SU-DHL-6 (cell line): ENCODE data around the gene TRIM9.

Source experiments
- H2AFZ ChIP-seq: fragments of 200-600 bp; sonication (generic); 2 replicates; pipeline ENCODE4 v1.6.1; 2014; ENCODE audit warnings: low read depth, mild to moderate bottlenecking, moderate library complexity, mixed read lengths, antibody characterized with exemption, low read length; ENCODE audit not compliant: severe bottlenecking
- H3F3A ChIP-seq: fragments of 200-600 bp; shearing (Covaris generic); 2 replicates; pipeline ENCODE4 v1.6.0; 2016; ENCODE audit warnings: antibody characterized with exemption, mild to moderate bottlenecking; ENCODE audit not compliant: insufficient read depth
- H3K27ac ChIP-seq: fragments of 200-600 bp; sonication (generic); 2 replicates; pipeline ENCODE4 v1.5.1; 2016; ENCODE audit warnings: low read depth, mild to moderate bottlenecking, low read length, moderate library complexity, mixed read lengths
- H3K27me3 ChIP-seq: fragments of 200-600 bp; sonication (generic), shearing (Covaris generic); 2 replicates; pipeline ENCODE4 v1.6.0; 2014; ENCODE audit warnings: mild to moderate bottlenecking, low read length
- H3K36me3 ChIP-seq: fragments of 200-600 bp; sonication (generic); 2 replicates; pipeline ENCODE4 v1.6.1; 2014; ENCODE audit warnings: mild to moderate bottlenecking, low read length, mixed read lengths
- H3K4me2 ChIP-seq: fragments of 300-600, 200-600 bp; shearing (Covaris generic), sonication (generic); 2 replicates; pipeline ENCODE4 v1.6.0; 2014; ENCODE audit warnings: low read length, low read depth, mild to moderate bottlenecking; ENCODE audit not compliant: poor library complexity, severe bottlenecking
- H3K4me3 ChIP-seq: fragments of 200-600 bp; sonication (generic); 2 replicates; pipeline ENCODE4 v1.5.1; 2014; ENCODE audit warnings: antibody characterized with exemption, low read length, mild to moderate bottlenecking, mixed read lengths; ENCODE audit not compliant: insufficient read depth, poor library complexity, severe bottlenecking
- H3K79me2 ChIP-seq: fragments of 200-600 bp; sonication (generic); 2 replicates; pipeline ENCODE4 v1.6.1; 2014; ENCODE audit warnings: mild to moderate bottlenecking, low read length, moderate library complexity; ENCODE audit not compliant: insufficient read depth
- H3K9ac ChIP-seq: fragments of 200-600 bp; sonication (generic); 2 replicates; pipeline ENCODE4 v1.7.0; 2014; ENCODE audit warnings: mild to moderate bottlenecking, low read length
- H3K9me2 ChIP-seq: fragments of 200-600 bp; sonication (generic); replicated peaks from 2 replicates; pipeline ENCODE4 v1.6.1; 2014; ENCODE audit warnings: low read length; ENCODE audit not compliant: insufficient read depth
- H3K9me3 ChIP-seq: fragments of 200-600 bp; sonication (generic); 2 replicates; pipeline ENCODE4 v1.6.1; 2014; ENCODE audit warnings: low read length, mixed read lengths; ENCODE audit not compliant: insufficient read depth
- H4K20me1 ChIP-seq: fragments of 200-600 bp; sonication (generic); 2 replicates; pipeline ENCODE4 v1.6.1; 2014; ENCODE audit warnings: low read depth, mild to moderate bottlenecking, antibody characterized with exemption, low read length, moderate library complexity, mixed read lengths
- CTCF ChIP-seq: fragments of 200-600 bp; sonication (generic); IDR thresholded peaks from one replicate; pipeline ENCODE4 v1.5.1; 2017; ENCODE audit warnings: antibody characterized with exemption, mild to moderate bottlenecking, low read length, moderate library complexity; ENCODE audit not compliant: insufficient read depth, poor library complexity, severe bottlenecking
- EZH2phosphoT487 ChIP-seq: fragments of 200-600 bp; sonication (generic), shearing (Covaris generic); conservative IDR thresholded peaks from 2 replicates; pipeline ENCODE4 v1.6.1; 2018; ENCODE audit warnings: mild to moderate bottlenecking, antibody characterized with exemption, low read length, moderate library complexity, mixed read lengths

The TRIM9 gene

GRCh38 chr14:50947446-50947845, 147.5 kb downstream of the TRIM9 start:
- Histone ChIP-seq H3K4me3 (no peak overlapping the region), H3K9me2 (no peaks in the 10 kb centered on the region), H4K20me1 (no peaks in the 10 kb centered on the region), H3K9ac (no peak overlapping the region), H3K4me2 (no peak overlapping the region), H3K79me2 (no peaks in the 10 kb centered on the region), H3K9me3 (no peaks in the 10 kb centered on the region), H3K27me3 (no peaks in the 10 kb centered on the region), H2AFZ (no peak overlapping the region), H3K27ac (no peak overlapping the region), H3F3A (no peaks in the 10 kb centered on the region), H3K36me3 (no peaks in the 10 kb centered on the region)
- TF ChIP-seq CTCF: no peak
- no peak for TF ChIP-seq EZH2phosphoT487

GRCh38 chr14:50946234-50946935, 148.5 kb downstream of the TRIM9 start:
- H4K20me1 ChIP-seq: no peaks in the 10 kb centered on the region
- H3K36me3 ChIP-seq: no peaks in the 10 kb centered on the region
- no peak overlapping the region for H3K4me3 ChIP-seq
- no peak overlapping the region for H3K27ac ChIP-seq
- no peak overlapping the region for H2AFZ ChIP-seq
- no peak overlapping the region for H3K9ac ChIP-seq
- no peaks in the 10 kb centered on the region for H3F3A ChIP-seq
- H3K79me2 ChIP-seq: no peaks in the 10 kb centered on the region
- H3K9me2 ChIP-seq: no peaks in the 10 kb centered on the region
- TF ChIP-seq CTCF (no peak), EZH2phosphoT487 (no peak)
- H3K4me2 ChIP-seq: no peak overlapping the region
- H3K27me3 ChIP-seq: no peaks in the 10 kb centered on the region
- H3K9me3 ChIP-seq: no peaks in the 10 kb centered on the region

GRCh38 chr14:50944647-50945413, 150.1 kb downstream of the TRIM9 start:
- Histone ChIP-seq H3K9ac (no peak overlapping the region), H3K4me2 (peak overlapping the region; percentile 22), H3K79me2 (no peaks in the 10 kb centered on the region), H2AFZ (no peak overlapping the region), H3K27ac (no peak overlapping the region), H3K4me3 (no peak overlapping the region), H3K9me3 (no peaks in the 10 kb centered on the region), H3K36me3 (no peaks in the 10 kb centered on the region), H4K20me1 (no peaks in the 10 kb centered on the region), H3F3A (no peaks in the 10 kb centered on the region), H3K9me2 (no peaks in the 10 kb centered on the region), H3K27me3 (no peaks in the 10 kb centered on the region)
- TF ChIP-seq CTCF: no peak
- no peak for TF ChIP-seq EZH2phosphoT487
